22Rv1 (cell line): ENCODE results near the gene SLC35E1.
A peak's percentile ranks its signal among the peaks of the same experiment; 100 is the strongest.

Experiments
- H3K27ac ChIP-seq: fragments of 450-650 bp; 2 replicates; pipeline ENCODE4 v1.5.1; 2017
- CTCF ChIP-seq: fragments of 450-650 bp; IDR thresholded peaks from 2 replicates; pipeline ENCODE4 v1.5.1; 2017; ENCODE audit warnings: mild to moderate bottlenecking
- ZFX ChIP-seq: fragments of 450-650 bp; IDR thresholded peaks from 2 replicates; pipeline ENCODE4 v1.6.1; 2017; ENCODE audit warnings: antibody characterized with exemption, borderline replicate concordance

The SLC35E1 gene

GRCh38 chr19:16573296-16573695, 1.1 kb upstream of the SLC35E1 start:
- no peak for TF ChIP-seq CTCF
- no peak for TF ChIP-seq ZFX
- peak overlapping the region; percentile 83 for H3K27ac ChIP-seq

GRCh38 chr19:16571822-16572331, 338 bp downstream of the SLC35E1 start:
- TF ChIP-seq CTCF (no peak), ZFX (no peak)
- H3K27ac ChIP-seq = peak overlapping the region; percentile 83

- H3K27ac ChIP-seq = peak overlapping the region; percentile 83
- TF ChIP-seq CTCF (no peak), ZFX (no peak)
Measured at GRCh38 chr19:16571283-16571682, 932 bp downstream of the SLC35E1 start.

GRCh38 chr19:16569609-16570320, 2.5 kb downstream of the SLC35E1 start:
- H3K27ac ChIP-seq = peak overlapping the region; percentile 38

GRCh38 chr19:16566702-16567101, 5.5 kb downstream of the SLC35E1 start:
- TF ChIP-seq ZFX (no peak), CTCF (no peak)
- no peak overlapping the region for H3K27ac ChIP-seq

More at GRCh38 chr19:16569609-16570320, 2.5 kb downstream of the SLC35E1 start:
- TF ChIP-seq ZFX (no peak), CTCF (no peak)

- TF ChIP-seq CTCF (no peak), ZFX (no peak)
- H3K27ac ChIP-seq = peak overlapping the region; percentile 84; the same call in 1 of the 2 replicates
Measured at GRCh38 chr19:16566161-16566560, 6.1 kb downstream of the SLC35E1 start.

GRCh38 chr19:16564842-16565241, 7.4 kb downstream of the SLC35E1 start:
- TF ChIP-seq ZFX = no peak
- peak; percentile 11; the same call in 1 of the 2 replicates for TF ChIP-seq CTCF
- peak overlapping the region; percentile 84 for H3K27ac ChIP-seq
